Mesendoderm (in vitro differentiated cells): ENCODE results near the gene KRT71.

Source experiments
- DNase-seq: peaks from one replicate; pipeline ENCODE4 v3.0.0; 2013
- H2AK5ac ChIP-seq: 2 replicates; pipeline ENCODE4 v1.6.1; 2013; ENCODE audit warnings: low read length, inconsistent platforms
- H2BK120ac ChIP-seq: 2 replicates; pipeline ENCODE4 v1.6.1; 2013; ENCODE audit warnings: low read depth, mild to moderate bottlenecking, low read length, moderate library complexity, mixed read lengths
- H2BK15ac ChIP-seq: replicated peaks from 2 replicates; pipeline ENCODE4 v1.6.1; 2013; ENCODE audit warnings: low read depth, mild to moderate bottlenecking, moderate library complexity
- H2BK5ac ChIP-seq: 2 replicates; pipeline ENCODE4 v1.6.1; 2013; ENCODE audit warnings: low read length, inconsistent platforms
- H3K18ac ChIP-seq: 2 replicates; pipeline ENCODE4 v1.6.1; 2013; ENCODE audit warnings: mild to moderate bottlenecking, low read length, mixed read lengths
- H3K23ac ChIP-seq: one replicate; pipeline ENCODE4 v1.6.1; 2013; ENCODE audit warnings: low read length
- H3K27ac ChIP-seq: 2 replicates; pipeline ENCODE4 v1.5.1; 2013; ENCODE audit warnings: low read depth, mild to moderate bottlenecking, inconsistent platforms, low read length, moderate library complexity
- H3K27me3 ChIP-seq: 2 replicates; pipeline ENCODE4 v1.6.1; 2013; ENCODE audit warnings: low read length, control low read depth, mild to moderate bottlenecking, inconsistent platforms; ENCODE audit not compliant: insufficient read depth, poor library complexity
- H3K36me3 ChIP-seq: 2 replicates; pipeline ENCODE4 v1.6.1; 2013; ENCODE audit warnings: low read length, inconsistent platforms; ENCODE audit not compliant: control insufficient read depth, insufficient read depth
- H3K4ac ChIP-seq: one replicate; pipeline ENCODE4 v1.6.1; 2013; ENCODE audit warnings: low read depth, mild to moderate bottlenecking, low read length, moderate library complexity
- H3K4me1 ChIP-seq: 2 replicates; pipeline ENCODE4 v1.6.1; 2013; ENCODE audit warnings: low read depth, low read length, inconsistent platforms; ENCODE audit not compliant: control insufficient read depth
- H3K4me2 ChIP-seq: 2 replicates; pipeline ENCODE4 v1.6.1; 2013; ENCODE audit warnings: low read length
- H3K4me3 ChIP-seq: 2 replicates; pipeline ENCODE4 v1.5.1; 2013; ENCODE audit warnings: mild to moderate bottlenecking, low read length
- H3K56ac ChIP-seq: one replicate; pipeline ENCODE4 v1.6.1; 2013; ENCODE audit warnings: low read length
- H3K79me1 ChIP-seq: 2 replicates; pipeline ENCODE4 v1.6.1; 2013; ENCODE audit warnings: low read length, inconsistent platforms
- H3K79me2 ChIP-seq: 2 replicates; pipeline ENCODE4 v1.6.1; 2013; ENCODE audit warnings: mild to moderate bottlenecking, low read length; ENCODE audit not compliant: control insufficient read depth, insufficient read depth
- H3K9ac ChIP-seq: 2 replicates; pipeline ENCODE4 v1.6.1; 2013; ENCODE audit warnings: low read length, inconsistent platforms
- H4K5ac ChIP-seq: one replicate; pipeline ENCODE4 v1.6.1; 2013; ENCODE audit warnings: low read length
- H4K8ac ChIP-seq: one replicate; pipeline ENCODE4 v1.6.1; 2013; ENCODE audit warnings: low read depth, mild to moderate bottlenecking, control low read depth, low read length, moderate library complexity
- WGBS: extraction: QIAGEN DNeasy Blood & Tissue Kit; methylation state at CpG from one replicate; pipeline ENCODE4 v1.1.7; 2013; ENCODE audit warnings: low lambda C conversion rate, missing lambda C conversion rate; ENCODE audit not compliant: insufficient coverage; ENCODE audit errors: extremely low coverage; 5-methylcytosine and 5-hydroxymethylcytosine counted together

The KRT71 gene

GRCh38 chr12:52564582-52564981 is 11.6 kb upstream of the KRT71 start:
- Histone ChIP-seq H3K79me2 (no peaks in the 10 kb centered on the region), H3K4me1 (no peaks in the 10 kb centered on the region), H4K8ac (no peak overlapping the region), H3K4me2 (no peak overlapping the region), H2AK5ac (no peak overlapping the region), H2BK120ac (no peak overlapping the region), H3K36me3 (no peaks in the 10 kb centered on the region), H2BK15ac (no peak overlapping the region), H3K23ac (no peak overlapping the region), H4K5ac (no peak overlapping the region), H3K4me3 (no peak overlapping the region), H3K56ac (no peak overlapping the region), H3K27ac (no peak overlapping the region), H3K79me1 (no peaks in the 10 kb centered on the region), H3K4ac (no peak overlapping the region), H3K27me3 (no peaks in the 10 kb centered on the region), H3K9ac (no peak overlapping the region), H3K18ac (no peak overlapping the region), H2BK5ac (no peak overlapping the region)
- no peak for DNase-seq
- no CpG with 5 or more reads among the region's 1 CpG for WGBS

GRCh38 chr12:52561880-52562449 is 9.0 kb upstream of the KRT71 start:
- peak; percentile 47 for DNase-seq
- H2AK5ac ChIP-seq, result no peak overlapping the region
- no peak overlapping the region for H3K4ac ChIP-seq
- H3K9ac ChIP-seq, result no peak overlapping the region
- H3K79me1 ChIP-seq, result no peaks in the 10 kb centered on the region
- no peak overlapping the region for H3K4me3 ChIP-seq
- H3K18ac ChIP-seq, result no peak overlapping the region
- no peak overlapping the region for H3K4me2 ChIP-seq
- H3K23ac ChIP-seq, result no peak overlapping the region
- WGBS, result no CpG with 5 or more reads among the region's 3 CpGs
- no peaks in the 10 kb centered on the region for H3K27me3 ChIP-seq
- no peaks in the 10 kb centered on the region for H3K36me3 ChIP-seq
- no peak overlapping the region for H2BK120ac ChIP-seq
- H2BK5ac ChIP-seq, result no peak overlapping the region
- no peak overlapping the region for H3K27ac ChIP-seq
- H3K79me2 ChIP-seq, result no peaks in the 10 kb centered on the region
- H4K5ac ChIP-seq, result no peak overlapping the region
- no peak overlapping the region for H3K56ac ChIP-seq
- H3K4me1 ChIP-seq, result no peaks in the 10 kb centered on the region
- no peak overlapping the region for H4K8ac ChIP-seq
- no peak overlapping the region for H2BK15ac ChIP-seq

- H3K27ac ChIP-seq, result no peak overlapping the region
- no peak for DNase-seq
- H3K36me3 ChIP-seq, result no peaks in the 10 kb centered on the region
- no peak overlapping the region for H4K5ac ChIP-seq
- H3K4me3 ChIP-seq, result no peak overlapping the region
- H3K79me2 ChIP-seq, result no peaks in the 10 kb centered on the region
- H3K79me1 ChIP-seq, result no peaks in the 10 kb centered on the region
- no peak overlapping the region for H2BK15ac ChIP-seq
- no peak overlapping the region for H3K4me2 ChIP-seq
- no CpG with 5 or more reads among the region's 4 CpGs for WGBS
- peaks cover 2% of the 10 kb centered on the region for H3K4me1 ChIP-seq
- no peak overlapping the region for H3K23ac ChIP-seq
- no peaks in the 10 kb centered on the region for H3K27me3 ChIP-seq
- no peak overlapping the region for H3K4ac ChIP-seq
- H4K8ac ChIP-seq, result no peak overlapping the region
- no peak overlapping the region for H2BK120ac ChIP-seq
- no peak overlapping the region for H2AK5ac ChIP-seq
- no peak overlapping the region for H3K9ac ChIP-seq
- no peak overlapping the region for H2BK5ac ChIP-seq
- no peak overlapping the region for H3K18ac ChIP-seq
- no peak overlapping the region for H3K56ac ChIP-seq
Observed at GRCh38 chr12:52559979-52560378, 7.0 kb upstream of the KRT71 start.

GRCh38 chr12:52558781-52559445 is 6.0 kb upstream of the KRT71 start:
- no peak overlapping the region for H3K18ac ChIP-seq
- no peak overlapping the region for H3K4ac ChIP-seq
- H3K27ac ChIP-seq, result no peak overlapping the region
- no peak overlapping the region for H3K23ac ChIP-seq
- no peak overlapping the region for H3K56ac ChIP-seq
- no peaks in the 10 kb centered on the region for H3K36me3 ChIP-seq
- no peak overlapping the region for H3K4me2 ChIP-seq
- H3K79me2 ChIP-seq, result no peaks in the 10 kb centered on the region
- no peak overlapping the region for H2BK15ac ChIP-seq
- H2BK120ac ChIP-seq, result no peak overlapping the region
- no peak overlapping the region for H2BK5ac ChIP-seq
- no peak for DNase-seq
- no peak overlapping the region for H4K8ac ChIP-seq
- H2AK5ac ChIP-seq, result no peak overlapping the region
- no peaks in the 10 kb centered on the region for H3K79me1 ChIP-seq
- WGBS, result no CpG with 5 or more reads among the region's 8 CpGs
- H4K5ac ChIP-seq, result no peak overlapping the region
- H3K4me3 ChIP-seq, result no peak overlapping the region
- no peaks in the 10 kb centered on the region for H3K27me3 ChIP-seq
- no peak overlapping the region for H3K9ac ChIP-seq
- peaks cover 2% of the 10 kb centered on the region for H3K4me1 ChIP-seq

- Histone ChIP-seq H3K79me2 (no peaks in the 10 kb centered on the region), H2BK120ac (no peak overlapping the region), H3K27ac (no peak overlapping the region), H3K56ac (no peak overlapping the region), H3K27me3 (no peaks in the 10 kb centered on the region), H3K4me3 (no peak overlapping the region), H3K9ac (no peak overlapping the region), H3K4me1 (peaks cover 2% of the 10 kb centered on the region), H4K5ac (no peak overlapping the region), H3K79me1 (no peaks in the 10 kb centered on the region), H3K23ac (no peak overlapping the region), H3K18ac (no peak overlapping the region), H2BK5ac (no peak overlapping the region), H3K4ac (no peak overlapping the region), H3K36me3 (no peaks in the 10 kb centered on the region), H4K8ac (no peak overlapping the region), H2AK5ac (no peak overlapping the region), H3K4me2 (no peak overlapping the region), H2BK15ac (no peak overlapping the region)
- DNase-seq, result no peak
- WGBS, result no CpG with 5 or more reads among the region's 2 CpGs
Observed at GRCh38 chr12:52557476-52557875, 4.5 kb upstream of the KRT71 start.

GRCh38 chr12:52555577-52555976 is 2.6 kb upstream of the KRT71 start:
- Histone ChIP-seq H3K18ac (no peak overlapping the region), H2BK120ac (no peak overlapping the region), H3K4me1 (peaks cover 2% of the 10 kb centered on the region), H3K27ac (no peak overlapping the region), H3K4me3 (no peak overlapping the region), H4K8ac (no peak overlapping the region), H3K4me2 (no peak overlapping the region), H3K56ac (no peak overlapping the region), H2BK15ac (no peak overlapping the region), H2AK5ac (no peak overlapping the region), H2BK5ac (no peak overlapping the region), H3K36me3 (no peaks in the 10 kb centered on the region), H3K23ac (no peak overlapping the region), H3K79me1 (no peaks in the 10 kb centered on the region), H4K5ac (no peak overlapping the region), H3K79me2 (no peaks in the 10 kb centered on the region), H3K27me3 (no peaks in the 10 kb centered on the region), H3K9ac (no peak overlapping the region), H3K4ac (no peak overlapping the region)
- peak; percentile 53 for DNase-seq
- whole genome bisulfite sequencing, result no CpG with 5 or more reads among the region's 6 CpGs
